ENCODE results near the gene TACC3.

The TACC3 gene

GRCh38 chr4:1779588-1780382 is 58.5 kb downstream of the TACC3 start:
- no peak overlapping the region for H2AFZ ChIP-seq (ENCODE audit: low read length, unreplicated experiment)
- H3K27ac ChIP-seq (ENCODE audit: low read depth, low read length) = no peak overlapping the region
- H3K79me2 ChIP-seq (ENCODE audit: control insufficient read depth, insufficient read depth, low read length, unreplicated experiment) = no peaks in the 10 kb centered on the region
- H3K36me3 ChIP-seq (ENCODE audit: insufficient read depth, low read length) = no peaks in the 10 kb centered on the region
- no peaks in the 10 kb centered on the region for H3K27me3 ChIP-seq (ENCODE audit: insufficient read depth, low read length)
- no peak overlapping the region for H3K4me3 ChIP-seq (ENCODE audit: low read depth, low read length)
- H3K4me1 ChIP-seq (ENCODE audit: control insufficient read depth, insufficient read depth, low read length, unreplicated experiment) = no peaks in the 10 kb centered on the region

GRCh38 chr4:1780435-1780834 is 59.1 kb downstream of the TACC3 start:
- Histone ChIP-seq H3K4me3 (ENCODE audit: low read depth, low read length) (no peak overlapping the region), H3K4me1 (ENCODE audit: control insufficient read depth, insufficient read depth, low read length, unreplicated experiment) (no peaks in the 10 kb centered on the region), H3K27me3 (ENCODE audit: insufficient read depth, low read length) (no peaks in the 10 kb centered on the region), H2AFZ (ENCODE audit: low read length, unreplicated experiment) (no peak overlapping the region), H3K27ac (ENCODE audit: low read depth, low read length) (no peak overlapping the region), H3K36me3 (ENCODE audit: insufficient read depth, low read length) (no peaks in the 10 kb centered on the region), H3K79me2 (ENCODE audit: control insufficient read depth, insufficient read depth, low read length, unreplicated experiment) (no peaks in the 10 kb centered on the region)

- no peaks in the 10 kb centered on the region for H3K36me3 ChIP-seq (ENCODE audit: insufficient read depth, low read length)
- no peak overlapping the region for H2AFZ ChIP-seq (ENCODE audit: low read length, unreplicated experiment)
- no peak overlapping the region for H3K4me3 ChIP-seq (ENCODE audit: low read depth, low read length)
- H3K27ac ChIP-seq (ENCODE audit: low read depth, low read length) = no peak overlapping the region
- no peaks in the 10 kb centered on the region for H3K79me2 ChIP-seq (ENCODE audit: control insufficient read depth, insufficient read depth, low read length, unreplicated experiment)
- no peaks in the 10 kb centered on the region for H3K4me1 ChIP-seq (ENCODE audit: control insufficient read depth, insufficient read depth, low read length, unreplicated experiment)
- H3K27me3 ChIP-seq (ENCODE audit: insufficient read depth, low read length) = no peaks in the 10 kb centered on the region
These were observed 61.7 kb downstream of the TACC3 start for GRCh38 chr4:1783015-1783414.

DNA sequence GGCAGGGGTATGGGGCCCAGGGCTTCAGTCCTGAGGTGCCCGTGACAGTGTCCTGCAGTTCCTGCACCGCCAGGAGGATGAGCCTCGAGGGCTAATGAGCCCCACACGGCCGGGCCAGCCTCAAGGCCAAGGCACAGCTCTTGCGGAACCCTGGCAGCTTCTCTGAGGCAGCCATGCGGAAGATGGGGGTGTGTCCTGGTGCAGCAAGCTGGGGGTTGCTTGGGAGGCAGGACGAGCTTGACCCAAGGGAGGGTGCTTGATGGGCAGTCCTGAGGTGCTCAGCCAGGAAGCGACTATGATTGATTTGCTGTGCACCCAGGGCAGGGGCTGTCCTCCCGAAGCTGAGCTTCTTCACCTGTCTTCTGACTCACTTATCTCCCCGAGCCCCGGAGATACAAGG is 62.6 kb downstream of the TACC3 start:
- H2AFZ ChIP-seq (ENCODE audit: low read length, unreplicated experiment) = no peak overlapping the region
- H3K79me2 ChIP-seq (ENCODE audit: control insufficient read depth, insufficient read depth, low read length, unreplicated experiment) = no peaks in the 10 kb centered on the region
- H3K27me3 ChIP-seq (ENCODE audit: insufficient read depth, low read length) = no peaks in the 10 kb centered on the region
- no peaks in the 10 kb centered on the region for H3K4me1 ChIP-seq (ENCODE audit: control insufficient read depth, insufficient read depth, low read length, unreplicated experiment)
- H3K27ac ChIP-seq (ENCODE audit: low read depth, low read length) = no peak overlapping the region
- no peaks in the 10 kb centered on the region for H3K36me3 ChIP-seq (ENCODE audit: insufficient read depth, low read length)
- no peak overlapping the region for H3K4me3 ChIP-seq (ENCODE audit: low read depth, low read length)

GRCh38 chr4:1784395-1784788 is 63.1 kb downstream of the TACC3 start:
- no peak overlapping the region for H3K27ac ChIP-seq (ENCODE audit: low read depth, low read length)

DNA sequence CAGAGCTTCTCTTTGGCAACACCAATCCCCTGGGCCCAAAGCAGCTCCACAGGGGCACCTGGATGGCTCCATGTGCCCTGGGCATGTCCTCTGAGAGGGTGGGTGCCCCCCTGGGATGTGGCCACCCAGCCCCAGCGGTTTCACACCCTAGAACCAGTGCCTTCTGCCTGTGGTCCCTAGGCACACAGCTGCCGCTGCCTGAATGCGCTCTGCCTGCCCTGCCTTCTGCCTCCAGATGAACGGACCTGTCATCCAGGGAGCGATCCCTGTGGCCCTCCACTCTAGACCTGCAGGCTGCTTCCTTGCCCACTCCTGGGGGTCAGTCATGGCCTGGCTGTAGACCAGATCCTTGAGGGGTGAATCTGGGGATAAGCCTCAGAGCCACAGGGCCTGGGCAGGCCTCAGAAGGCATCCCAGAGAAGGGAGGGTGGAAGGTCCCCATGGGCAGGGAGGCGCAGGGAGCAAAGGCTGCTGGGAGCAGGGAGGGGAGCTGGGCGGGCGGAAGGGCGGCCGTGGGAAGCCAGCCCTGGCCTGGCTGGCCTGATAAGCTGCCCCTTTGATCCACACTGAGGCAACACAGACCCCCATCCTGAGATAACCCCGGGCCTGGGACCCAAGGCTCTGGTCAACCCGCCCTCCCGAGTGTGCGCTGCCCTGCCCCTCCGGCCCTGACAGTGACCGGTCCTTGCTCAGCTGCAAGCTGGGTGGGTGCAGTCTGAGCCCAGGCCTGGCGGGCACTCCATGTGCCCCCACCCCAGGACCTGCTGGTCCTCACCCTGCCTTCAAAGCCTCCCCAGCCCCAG is 63.7 kb downstream of the TACC3 start:
- H3K79me2 ChIP-seq (ENCODE audit: control insufficient read depth, insufficient read depth, low read length, unreplicated experiment) = no peaks in the 10 kb centered on the region
- no peaks in the 10 kb centered on the region for H3K27me3 ChIP-seq (ENCODE audit: insufficient read depth, low read length)
- H3K4me3 ChIP-seq (ENCODE audit: low read depth, low read length) = no peak overlapping the region
- H2AFZ ChIP-seq (ENCODE audit: low read length, unreplicated experiment) = no peak overlapping the region
- H3K4me1 ChIP-seq (ENCODE audit: control insufficient read depth, insufficient read depth, low read length, unreplicated experiment) = no peaks in the 10 kb centered on the region
- H3K27ac ChIP-seq (ENCODE audit: low read depth, low read length) = no peak overlapping the region
- no peaks in the 10 kb centered on the region for H3K36me3 ChIP-seq (ENCODE audit: insufficient read depth, low read length)

More at GRCh38 chr4:1784395-1784788, 63.1 kb downstream of the TACC3 start:
- Histone ChIP-seq H3K36me3 (ENCODE audit: insufficient read depth, low read length) (no peaks in the 10 kb centered on the region), H3K4me1 (ENCODE audit: control insufficient read depth, insufficient read depth, low read length, unreplicated experiment) (no peaks in the 10 kb centered on the region), H2AFZ (ENCODE audit: low read length, unreplicated experiment) (no peak overlapping the region), H3K27me3 (ENCODE audit: insufficient read depth, low read length) (no peaks in the 10 kb centered on the region), H3K79me2 (ENCODE audit: control insufficient read depth, insufficient read depth, low read length, unreplicated experiment) (no peaks in the 10 kb centered on the region), H3K4me3 (ENCODE audit: low read depth, low read length) (no peak overlapping the region)

DNA sequence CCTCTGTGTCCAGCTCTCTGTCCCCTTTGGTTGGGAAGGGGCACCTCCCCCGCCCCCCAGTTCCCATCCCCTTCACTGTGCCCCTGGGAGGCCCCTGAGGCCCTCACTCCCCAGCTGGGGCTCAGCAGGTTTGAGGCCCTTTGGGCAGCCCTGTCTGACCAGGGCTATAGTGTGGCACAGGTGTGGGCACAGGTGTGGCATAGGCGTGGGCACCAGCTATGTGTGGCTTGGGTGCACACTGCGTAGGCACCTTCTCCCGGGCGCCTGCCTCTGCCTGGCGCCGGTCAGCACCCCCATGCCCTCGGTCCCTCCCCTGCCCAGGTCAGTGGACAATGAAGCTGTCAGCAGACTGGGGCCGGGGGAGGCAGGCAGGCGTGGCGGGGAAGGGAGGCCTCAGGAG is 64.3 kb downstream of the TACC3 start:
- H3K27me3 ChIP-seq (ENCODE audit: insufficient read depth, low read length) = no peaks in the 10 kb centered on the region
- H3K4me1 ChIP-seq (ENCODE audit: control insufficient read depth, insufficient read depth, low read length, unreplicated experiment) = no peaks in the 10 kb centered on the region
- H3K27ac ChIP-seq (ENCODE audit: low read depth, low read length) = no peak overlapping the region
- no peaks in the 10 kb centered on the region for H3K79me2 ChIP-seq (ENCODE audit: control insufficient read depth, insufficient read depth, low read length, unreplicated experiment)
- no peak overlapping the region for H2AFZ ChIP-seq (ENCODE audit: low read length, unreplicated experiment)
- no peaks in the 10 kb centered on the region for H3K36me3 ChIP-seq (ENCODE audit: insufficient read depth, low read length)
- no peak overlapping the region for H3K4me3 ChIP-seq (ENCODE audit: low read depth, low read length)

DNA sequence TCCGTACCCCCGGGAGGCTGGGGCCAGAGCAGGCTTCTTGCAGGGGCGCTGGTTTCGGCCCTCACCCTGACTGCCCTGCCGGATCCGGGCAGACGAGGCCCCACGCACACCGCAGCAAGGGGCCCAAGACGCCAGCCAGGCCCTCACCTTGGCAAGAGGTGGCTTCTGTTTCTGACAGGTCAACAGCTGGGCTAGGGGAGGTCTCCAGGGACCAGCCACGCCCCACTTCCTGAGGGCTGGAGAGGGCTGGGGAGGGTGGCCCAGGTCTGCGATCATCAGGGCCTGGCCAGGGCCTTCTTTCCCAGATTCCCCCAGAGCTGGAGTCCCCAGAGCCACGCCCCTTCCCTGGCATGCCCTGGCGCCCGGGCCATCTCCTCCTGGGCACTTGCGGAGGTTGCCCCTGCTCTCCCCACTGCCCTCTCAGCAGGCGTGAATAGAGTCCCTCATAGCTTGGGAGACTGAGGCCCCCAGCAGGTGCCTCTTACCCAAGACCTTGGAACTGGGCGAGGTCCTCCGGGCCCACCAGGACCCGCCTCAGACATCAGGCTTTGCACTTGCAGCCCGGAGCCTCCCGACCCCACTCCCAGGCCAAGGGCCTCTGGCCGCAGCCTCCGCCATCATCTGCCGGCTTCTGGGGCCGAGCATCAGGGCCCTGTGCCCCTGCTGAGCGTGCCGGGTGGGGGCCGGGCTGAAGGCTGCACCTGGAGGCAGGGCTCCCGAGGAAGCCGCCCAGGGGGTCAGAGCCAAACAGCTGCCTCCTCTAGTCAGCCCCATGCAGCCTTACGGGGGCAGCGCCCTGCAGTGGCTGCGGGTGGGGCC is 65.4 kb downstream of the TACC3 start:
- H3K4me1 ChIP-seq (ENCODE audit: control insufficient read depth, insufficient read depth, low read length, unreplicated experiment) = no peaks in the 10 kb centered on the region
- H3K36me3 ChIP-seq (ENCODE audit: insufficient read depth, low read length) = no peaks in the 10 kb centered on the region
- H2AFZ ChIP-seq (ENCODE audit: low read length, unreplicated experiment) = no peak overlapping the region
- no peak overlapping the region for H3K27ac ChIP-seq (ENCODE audit: low read depth, low read length)
- no peaks in the 10 kb centered on the region for H3K27me3 ChIP-seq (ENCODE audit: insufficient read depth, low read length)
- no peaks in the 10 kb centered on the region for H3K79me2 ChIP-seq (ENCODE audit: control insufficient read depth, insufficient read depth, low read length, unreplicated experiment)
- no peak overlapping the region for H3K4me3 ChIP-seq (ENCODE audit: low read depth, low read length)

- Histone ChIP-seq H3K27me3 (ENCODE audit: insufficient read depth, low read length) (peaks cover 2% of the 10 kb centered on the region; the same call in 1 of the 2 replicates), H3K79me2 (ENCODE audit: control insufficient read depth, insufficient read depth, low read length, unreplicated experiment) (no peaks in the 10 kb centered on the region), H3K4me1 (ENCODE audit: control insufficient read depth, insufficient read depth, low read length, unreplicated experiment) (no peaks in the 10 kb centered on the region), H3K27ac (ENCODE audit: low read depth, low read length) (no peak overlapping the region), H3K36me3 (ENCODE audit: insufficient read depth, low read length) (no peaks in the 10 kb centered on the region), H3K4me3 (ENCODE audit: low read depth, low read length) (no peak overlapping the region), H2AFZ (ENCODE audit: low read length, unreplicated experiment) (no peak overlapping the region)
These were observed 66.2 kb downstream of the TACC3 start for GRCh38 chr4:1787411-1788077.

All from ACC112 (cell line).